GM19023 (cell line): ENCODE data around the gene PPA2.
"Not testable (repeated sequence)": the region's sequence is repeated elsewhere in the genome, so short reads cannot be mapped to it uniquely, and the experiment has no call there.

Source experiments
- ATAC-seq: cut with Tn5 transposase; IDR thresholded peaks from one replicate; pipeline ENCODE4 v1.9.1; 2021; ENCODE audit warnings: mild to moderate bottlenecking, moderate library complexity; ENCODE audit not compliant: unreplicated experiment

Gene PPA2

GRCh38 chr4:105460306-105460705, 13.6 kb downstream of the PPA2 start:
- no peak for ATAC-seq

- ATAC-seq = not testable (repeated sequence)
Observed at GRCh38 chr4:105458541-105458940, 15.3 kb downstream of the PPA2 start.

- ATAC-seq = no peak
Observed at GRCh38 chr4:105458001-105458400, 15.9 kb downstream of the PPA2 start.

- ATAC-seq = no peak
Observed at GRCh38 chr4:105455998-105456397, 17.9 kb downstream of the PPA2 start.

GRCh38 chr4:105455182-105455581, 18.7 kb downstream of the PPA2 start:
- no peak for ATAC-seq

GRCh38 chr4:105453550-105454205, 20.2 kb downstream of the PPA2 start:
- peak; percentile 84 for ATAC-seq

- no peak for ATAC-seq
Observed at GRCh38 chr4:105451346-105451745, 22.5 kb downstream of the PPA2 start.

- no peak for ATAC-seq
Observed at GRCh38 chr4:105440890-105441289, 33.0 kb downstream of the PPA2 start.

- no peak for ATAC-seq
Observed at GRCh38 chr4:105437637-105438036, 36.2 kb downstream of the PPA2 start.

GRCh38 chr4:105436414-105436813, 37.4 kb downstream of the PPA2 start:
- no peak for ATAC-seq

- no peak for ATAC-seq
Observed at GRCh38 chr4:105434940-105435339, 38.9 kb downstream of the PPA2 start.

- ATAC-seq = no peak
Observed at GRCh38 chr4:105433421-105433820, 40.4 kb downstream of the PPA2 start.

GRCh38 chr4:105432438-105432837, 41.4 kb downstream of the PPA2 start:
- ATAC-seq = no peak

- no peak for ATAC-seq
Observed at GRCh38 chr4:105430811-105431210, 43.1 kb downstream of the PPA2 start.

- no peak for ATAC-seq
Observed at GRCh38 chr4:105426187-105426897, 47.5 kb downstream of the PPA2 start.

- ATAC-seq = no peak
Observed at GRCh38 chr4:105422207-105422920, 51.5 kb downstream of the PPA2 start.

- no peak for ATAC-seq
Observed at GRCh38 chr4:105417624-105418023, 56.2 kb downstream of the PPA2 start.

GRCh38 chr4:105415281-105415744, 58.5 kb downstream of the PPA2 start:
- no peak for ATAC-seq

- no peak for ATAC-seq
Observed at GRCh38 chr4:105414316-105414715, 59.5 kb downstream of the PPA2 start.

- ATAC-seq = not testable (repeated sequence)
Observed at GRCh38 chr4:105409135-105409534, 64.7 kb downstream of the PPA2 start.

- ATAC-seq = no peak
Observed at GRCh38 chr4:105400901-105401677, 72.8 kb downstream of the PPA2 start.
